NCI-H460 (cell line): Measurements from ENCODE around the gene MBD4. TPM values are rescaled to one million over a fixed set of nuclear protein-coding genes. Genes with fewer than 3 reads are reported as not detected.
A peak's percentile ranks its signal among the peaks of the same experiment; 100 is the strongest.
"Not testable (repeated sequence)": the region's sequence is repeated elsewhere in the genome, so short reads cannot be mapped to it uniquely, and the experiment has no call there.

Source experiments
- DNase-seq: peaks from one replicate; pipeline ENCODE4 v3.0.0-alpha.2; 2016; ENCODE audit warnings: low read depth; ENCODE audit errors: extremely low read depth
- total RNA-seq: library from RNA; depleted of rRNA; stranded (reverse); fragments of >200 nt; shearing (Covaris generic); gene quantifications from 2 replicates; pipeline ENCODE4 v1.2.3, GENCODE V29; 2014

MBD4 gene
- total RNA-seq, 1 experiment from 2014 or later, result 26.9 TPM

DNA sequence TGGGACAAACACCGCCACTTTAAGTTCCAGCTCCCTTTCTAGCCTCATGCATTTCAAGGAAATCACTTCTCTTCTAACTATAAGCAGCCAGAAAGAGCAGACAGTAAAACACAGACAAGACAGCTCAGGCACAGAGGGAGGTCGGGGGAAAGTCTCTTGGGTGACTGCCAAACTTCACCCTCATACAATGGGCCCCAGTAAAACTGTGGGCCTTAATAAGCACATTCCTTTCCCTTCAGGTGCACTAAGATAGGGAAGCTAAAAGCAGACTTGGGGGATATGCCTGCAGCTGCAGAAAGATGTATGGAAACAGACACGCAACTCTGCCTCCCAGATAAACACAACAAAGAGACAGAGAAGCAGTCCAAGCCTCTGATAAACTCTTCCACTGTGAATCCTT, 26.5 kb downstream of the MBD4 start:
- DNase-seq, result not testable (repeated sequence)

DNA sequence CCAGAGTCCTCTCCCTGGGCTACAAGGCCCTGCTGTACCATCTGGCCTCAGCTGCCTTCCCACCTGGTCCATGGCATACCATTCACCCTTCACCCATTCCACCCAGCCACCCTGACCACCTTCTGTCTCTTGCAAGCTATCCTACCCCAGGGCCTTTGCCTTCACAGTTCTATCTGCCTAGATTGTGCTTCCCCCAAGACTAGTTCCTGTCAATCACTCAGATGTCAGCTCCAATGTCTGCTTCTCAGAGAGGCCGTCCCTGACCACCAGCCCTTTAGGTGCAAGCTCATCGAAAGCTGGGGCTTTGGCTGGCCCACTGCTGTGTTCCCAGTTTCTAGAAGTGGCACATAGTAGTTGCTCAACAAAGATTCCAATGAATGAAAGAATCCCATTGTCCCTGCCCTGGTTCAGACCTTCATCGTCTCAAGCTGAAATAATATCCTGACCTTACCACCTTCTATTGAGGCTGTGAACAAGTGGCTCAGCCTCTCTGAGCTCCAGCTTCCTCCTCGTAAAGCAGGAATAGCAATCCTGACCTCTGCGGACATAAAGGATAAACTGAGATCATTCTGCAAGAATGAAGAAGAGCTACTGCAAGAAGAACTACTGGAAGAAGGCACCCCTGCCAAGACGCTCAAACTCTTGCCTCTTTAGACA, 27.1 kb downstream of the MBD4 start:
- DNase-seq, result no peak

DNA sequence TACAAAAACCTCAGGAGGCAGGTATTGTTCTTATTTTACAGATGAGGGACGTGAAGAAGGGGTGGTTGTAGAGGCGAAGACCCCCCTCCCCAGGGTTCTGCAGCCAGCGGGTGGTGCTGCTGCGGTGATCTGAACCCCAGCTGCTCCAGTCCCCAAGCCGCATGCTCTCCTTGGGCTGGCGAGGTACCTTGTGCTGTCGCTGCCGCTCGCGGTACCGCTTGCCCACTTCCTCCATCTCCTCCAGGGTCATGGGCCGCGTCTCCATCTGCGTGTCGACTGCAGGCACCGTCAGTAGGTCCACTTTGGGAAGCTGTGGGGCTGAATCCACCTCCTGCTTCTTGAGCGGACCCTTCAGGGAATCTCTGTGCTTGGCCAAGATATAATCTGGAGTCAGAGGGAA, 28.8 kb downstream of the MBD4 start:
- no peak for DNase-seq

- DNase-seq, result no peak
Observed at GRCh38 chr3:129409541-129409940, 30.2 kb downstream of the MBD4 start.

DNA sequence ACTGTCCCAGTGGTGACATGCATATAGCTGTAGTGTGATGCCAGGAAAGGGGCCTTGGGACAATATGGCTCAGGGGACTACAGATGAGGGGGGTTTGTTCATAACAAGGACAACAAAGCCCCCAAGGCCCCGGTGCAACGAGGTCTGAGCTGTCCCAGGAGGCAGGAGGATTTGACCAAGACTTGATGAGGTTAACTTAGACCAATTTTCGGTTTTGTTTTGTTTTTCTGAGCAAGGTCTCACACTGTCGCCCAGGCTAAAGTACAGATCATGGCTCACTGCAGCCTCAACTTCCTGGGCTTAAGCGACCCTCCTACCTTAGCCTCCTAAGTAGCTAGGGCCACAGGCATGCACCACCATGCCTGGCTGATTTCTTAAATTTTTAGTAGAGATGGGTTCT, 35.1 kb downstream of the MBD4 start:
- no peak for DNase-seq

DNA sequence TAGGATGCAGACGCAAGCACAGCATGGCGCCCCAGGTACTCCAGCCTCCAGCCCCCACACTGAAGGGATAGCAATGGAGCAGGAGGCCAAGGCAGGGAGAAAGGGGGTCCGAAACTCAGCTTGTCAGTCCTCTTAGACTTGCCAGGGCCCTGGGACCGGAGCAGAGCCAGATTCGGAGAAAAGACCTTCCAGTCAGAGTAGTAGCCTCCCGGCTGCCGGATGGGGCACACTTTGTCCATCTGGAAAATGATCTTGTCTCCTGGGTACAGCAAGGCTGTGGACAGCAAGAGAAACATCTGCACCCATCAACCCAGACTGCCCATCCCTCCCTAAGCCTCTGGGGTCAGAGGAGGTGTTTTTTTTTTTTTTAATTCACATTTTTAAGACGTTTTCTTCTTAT, 35.6 kb downstream of the MBD4 start:
- DNase-seq, result no peak

GRCh38 chr3:129403450-129403849, 36.3 kb downstream of the MBD4 start:
- no peak for DNase-seq

- no peak for DNase-seq
Observed at GRCh38 chr3:129402616-129403015, 37.1 kb downstream of the MBD4 start.

- DNase-seq, result no peak
Observed at GRCh38 chr3:129402210-129402609, 37.5 kb downstream of the MBD4 start.

DNA sequence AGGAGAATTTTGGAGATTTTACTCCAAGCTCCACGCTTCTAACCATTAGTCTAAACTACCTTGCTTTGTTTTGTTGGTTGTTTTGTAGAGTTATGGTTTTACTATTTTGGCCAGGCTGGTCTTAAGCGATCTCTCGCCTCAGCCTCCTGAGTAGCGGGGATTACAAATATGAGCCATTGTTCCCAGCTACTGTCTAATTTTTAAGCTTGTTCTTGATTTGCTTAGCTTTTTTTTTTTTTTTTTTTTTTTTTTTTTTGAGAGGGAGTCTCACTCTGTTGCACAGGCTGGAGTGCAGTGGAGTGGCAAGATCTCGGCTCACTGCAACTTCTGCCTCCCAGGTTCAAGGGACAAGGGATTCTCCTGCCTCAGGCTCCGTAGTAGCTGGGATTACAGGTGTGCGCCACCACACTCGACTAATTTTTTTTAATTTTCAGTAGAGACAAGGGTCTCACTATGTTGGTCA, 39.8 kb downstream of the MBD4 start:
- DNase-seq, result peak; percentile 56

DNA sequence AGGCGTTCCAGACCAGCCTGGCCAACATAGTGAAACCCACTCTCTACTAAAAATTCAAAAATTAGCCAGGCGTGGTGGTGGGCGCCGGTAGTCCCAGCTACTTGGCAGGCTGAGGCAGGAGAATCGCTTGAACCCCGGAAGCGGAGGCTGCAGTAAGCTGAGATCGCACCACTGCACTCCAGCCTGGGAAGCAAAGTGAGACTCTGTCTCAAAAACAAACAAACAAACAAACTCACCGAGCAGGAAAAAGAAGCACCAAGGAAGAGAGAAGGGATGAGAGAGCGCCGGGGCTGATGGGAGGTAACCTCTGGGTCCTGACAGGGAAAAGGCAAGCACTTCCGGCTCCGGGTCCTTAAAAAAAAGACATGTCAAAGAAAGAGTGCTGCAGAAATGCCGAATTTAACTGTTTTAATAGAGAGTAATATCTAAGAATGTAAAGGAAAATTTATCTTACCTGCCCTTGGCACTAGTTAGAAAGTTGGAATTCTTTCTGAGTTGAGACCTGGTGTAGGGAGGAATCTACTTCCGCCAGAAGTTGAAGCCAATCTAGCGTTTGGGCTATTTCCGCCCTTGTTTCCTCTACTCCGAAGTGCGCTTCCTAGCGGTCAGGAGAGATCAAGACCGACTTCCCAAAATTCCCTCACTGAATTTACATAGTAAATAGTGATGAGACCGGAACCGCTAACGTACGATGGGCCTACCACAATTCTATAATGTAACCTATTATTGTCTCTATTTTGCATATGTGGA, 40.4 kb downstream of the MBD4 start:
- peak; percentile 92 for DNase-seq

GRCh38 chr3:129398803-129399144, 41.0 kb downstream of the MBD4 start:
- DNase-seq, result no peak

GRCh38 chr3:129393760-129394564, 45.8 kb downstream of the MBD4 start:
- DNase-seq, result not testable (repeated sequence)

GRCh38 chr3:129393271-129393670, 46.5 kb downstream of the MBD4 start:
- DNase-seq, result no peak

GRCh38 chr3:129392106-129392887, 47.5 kb downstream of the MBD4 start:
- DNase-seq, result not testable (repeated sequence)

- DNase-seq, result not testable (repeated sequence)
Observed at GRCh38 chr3:129391583-129391982, 48.2 kb downstream of the MBD4 start.

DNA sequence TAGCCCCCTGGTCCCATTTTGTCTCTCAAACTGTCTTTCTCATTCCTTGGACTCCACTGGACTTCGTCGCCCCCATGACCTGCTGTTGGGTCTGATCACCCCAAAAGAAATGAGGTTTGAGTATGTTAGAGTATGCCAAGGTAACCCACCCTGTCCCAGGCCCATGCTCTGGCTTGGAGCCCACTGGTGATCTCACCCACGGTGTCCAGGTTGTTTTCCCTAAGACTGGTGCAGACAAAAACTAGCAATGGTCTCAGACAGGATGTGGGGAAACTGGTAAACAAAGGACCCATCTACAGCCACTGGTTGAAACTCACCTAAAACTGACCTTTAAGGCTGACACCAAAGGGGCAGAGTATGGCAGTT, 50.2 kb downstream of the MBD4 start:
- DNase-seq, result no peak

DNA sequence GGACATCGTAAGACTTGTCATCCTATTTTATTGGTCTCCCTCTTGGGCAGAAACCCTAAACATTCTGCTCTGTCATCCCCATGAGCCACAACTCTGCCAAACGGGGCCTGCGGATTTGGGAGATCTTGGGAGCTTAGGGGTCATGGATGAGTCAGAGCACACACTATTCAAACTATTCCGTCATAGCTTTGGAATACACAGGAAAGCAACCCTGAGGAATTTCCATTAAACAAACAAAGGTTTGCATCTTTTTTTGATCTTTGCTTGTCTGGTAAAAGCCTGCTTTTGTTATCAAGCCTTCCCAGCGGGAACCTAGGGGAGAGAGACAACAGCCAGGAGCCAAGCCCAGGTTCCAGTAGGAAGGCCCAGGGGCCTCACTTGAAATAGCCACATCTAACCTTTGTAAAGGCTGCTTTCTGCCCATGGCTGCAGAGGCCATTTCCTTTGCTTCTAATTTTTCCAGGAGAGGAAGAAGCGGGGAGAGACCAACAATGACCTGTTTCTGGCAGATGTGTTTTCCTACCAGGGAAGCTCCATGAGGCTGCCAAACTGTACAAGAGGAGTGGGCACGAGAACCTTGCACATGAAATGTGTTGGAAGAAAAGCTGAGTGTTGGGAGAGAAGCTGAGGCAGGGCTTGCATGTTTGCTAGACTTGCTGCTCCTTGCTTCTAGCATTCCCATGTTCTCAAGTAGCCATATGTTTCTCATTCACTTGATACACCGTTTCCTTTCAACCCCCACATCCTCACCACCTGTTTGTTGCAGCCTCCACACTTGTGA, 50.8 kb downstream of the MBD4 start:
- not testable (repeated sequence) for DNase-seq

DNA sequence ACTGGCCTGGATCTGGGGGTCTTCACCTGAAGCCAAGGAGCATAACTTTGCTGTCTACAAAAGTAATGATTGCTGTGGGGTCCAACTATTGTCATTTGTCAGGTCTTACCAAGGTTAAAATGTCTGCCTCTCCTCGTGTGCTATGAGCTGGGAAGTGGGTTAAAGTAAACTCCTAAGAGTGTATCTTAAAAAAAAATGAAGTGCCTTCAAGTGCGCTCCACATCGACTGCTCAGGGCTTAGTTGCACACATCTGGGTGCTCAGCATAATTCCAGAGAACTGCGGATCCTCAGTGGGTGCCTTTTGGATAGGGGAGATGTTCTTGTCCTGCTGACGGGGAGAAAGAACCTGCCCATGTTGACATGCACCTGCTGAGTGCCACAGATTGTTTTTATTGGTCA, 52.3 kb downstream of the MBD4 start:
- no peak for DNase-seq

DNA sequence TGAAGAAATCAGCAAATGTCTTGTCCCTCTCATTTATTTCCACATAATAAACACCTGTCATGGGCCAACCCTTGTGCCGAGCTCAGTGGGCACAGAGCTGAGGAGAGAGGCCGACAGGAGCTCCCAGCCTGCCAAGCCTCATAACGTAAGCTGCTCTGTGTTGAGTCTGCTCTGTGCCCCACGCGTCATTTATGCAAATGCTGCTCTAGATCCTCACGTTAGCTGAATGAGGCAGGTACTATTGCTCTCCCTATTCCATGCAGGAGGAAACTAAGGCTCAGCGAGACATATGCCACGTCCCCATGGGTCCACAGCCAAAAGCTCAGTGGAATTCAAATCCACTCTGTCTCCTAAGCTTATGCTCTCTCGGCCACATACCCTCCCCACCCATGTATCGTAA, 52.8 kb downstream of the MBD4 start:
- DNase-seq, result no peak
